SK-N-SH (cell line): ENCODE measurements around the gene ARHGEF11. TPM values are rescaled to one million over a fixed set of nuclear protein-coding genes. Genes with fewer than 3 reads are reported as not detected.

Experiments used
- CTCF ChIA-PET: fragments of 300-600, 350-600 bp; formaldehyde crosslinking; extraction: SDS; loops from one replicate; lab custom pipeline; 2021; lab: Yijun Ruan, JAX
- POLR2A ChIA-PET: fragments of 350-600 bp; sonication (Branson Sonifier 250); formaldehyde crosslinking; extraction: SDS; loops from one replicate; lab custom pipeline; 2020; ENCODE audit warnings: antibody characterized with exemption, inconsistent platforms; lab: Yijun Ruan, JAX
- DNase-seq: peaks from one replicate; pipeline ENCODE4 v3.0.0; 2012
- H2AFZ ChIP-seq: fragments of 200-600 bp; sonication (generic); 2 replicates; pipeline ENCODE4 v1.8.1; 2016; ENCODE audit warnings: antibody characterized with exemption, mild to moderate bottlenecking, low read depth
- H3F3A ChIP-seq: fragments of 200-600 bp; sonication (generic); replicated peaks from 2 replicates; pipeline ENCODE3; 2016; ENCODE audit warnings: antibody characterized with exemption, mild to moderate bottlenecking; ENCODE audit not compliant: insufficient read depth
- H3K27ac ChIP-seq, 2 experiments: fragments of 200-500 bp in 1 of 2; fragments of 200-600 bp in 1 of 2; sonication (Bioruptor generic) in 1 of 2; sonication (generic), shearing (Covaris generic) in 1 of 2; 2 replicates each; pipeline versions ENCODE4 v1.5.1 to v1.6.1; 2014 to 2016; ENCODE audit warnings: low read depth in 2 of 2, inconsistent platforms in 1 of 2, low read length in 1 of 2, mild to moderate bottlenecking in 1 of 2, mixed read lengths in 1 of 2
- H3K27me3 ChIP-seq: fragments of 200-600 bp; sonication (generic), shearing (Covaris generic); 2 replicates; pipeline ENCODE4 v1.6.1; 2016; ENCODE audit warnings: mixed run types; ENCODE audit not compliant: insufficient read depth
- H3K36me3 ChIP-seq, 2 experiments: fragments of 200-500 bp in 1 of 2; fragments of 200-600 bp in 1 of 2; sonication (Bioruptor generic) in 1 of 2; sonication (generic) in 1 of 2; replicated peaks in 1 of 2; 2 replicates each; pipeline versions ENCODE3 to v1.5.1; 2014 to 2016; ENCODE audit warnings: low read length in 1 of 2, mild to moderate bottlenecking in 1 of 2; ENCODE audit not compliant: insufficient read depth in 2 of 2, control insufficient read depth in 1 of 2
- H3K4me1 ChIP-seq, 2 experiments: fragments of 200-500 bp in 1 of 2; fragments of 200-600 bp in 1 of 2; sonication (Bioruptor generic) in 1 of 2; sonication (generic), shearing (Covaris generic) in 1 of 2; 2 replicates each; pipeline versions ENCODE4 v1.5.1 to v1.6.1; 2014 to 2016; ENCODE audit warnings: low read depth in 1 of 2, low read length in 1 of 2, mixed run types in 1 of 2; ENCODE audit not compliant: insufficient read depth in 2 of 2, control insufficient read depth in 1 of 2
- H3K4me2 ChIP-seq: fragments of 200-600 bp; sonication (generic), shearing (Covaris generic); 2 replicates; pipeline ENCODE4 v1.6.1; 2017; ENCODE audit warnings: mixed run types
- H3K4me3 ChIP-seq, 2 experiments: fragments of 200-500 bp in 1 of 2; fragments of 200-600 bp in 1 of 2; sonication (Bioruptor generic) in 1 of 2; sonication (generic), shearing (Covaris generic) in 1 of 2; 2 replicates each; pipeline versions ENCODE4 v1.5.1 to v1.8.1; 2014 to 2016; ENCODE audit warnings: low read depth in 2 of 2, inconsistent platforms in 1 of 2, low read length in 1 of 2, mild to moderate bottlenecking in 1 of 2, mixed read lengths in 1 of 2, moderate library complexity in 1 of 2
- H3K79me2 ChIP-seq: fragments of 200-600 bp; sonication (generic); 2 replicates; pipeline ENCODE4 v1.8.1; 2017; ENCODE audit warnings: mild to moderate bottlenecking; ENCODE audit not compliant: insufficient read depth
- H3K9ac ChIP-seq: fragments of 200-600 bp; sonication (generic); 2 replicates; pipeline ENCODE4 v1.6.1; 2017; ENCODE audit warnings: mixed run types
- H3K9me2 ChIP-seq: fragments of 200-600 bp; sonication (generic); 2 replicates; pipeline ENCODE4 v1.6.1; 2017; ENCODE audit warnings: mixed run types
- H3K9me3 ChIP-seq: fragments of 200-600 bp; sonication (generic); 2 replicates; pipeline ENCODE4 v1.6.1; 2017; ENCODE audit warnings: mixed run types, mild to moderate bottlenecking, moderate library complexity
- H4K20me1 ChIP-seq: fragments of 200-600 bp; sonication (generic); 2 replicates; pipeline ENCODE4 v1.6.1; 2017; ENCODE audit warnings: mild to moderate bottlenecking, mixed run types; ENCODE audit not compliant: insufficient read depth
- CTCF ChIP-seq: fragments of 200-600 bp; sonication (generic); IDR thresholded peaks from 2 replicates; pipeline ENCODE4 v1.6.1; 2017; ENCODE audit warnings: antibody characterized with exemption, mild to moderate bottlenecking, moderate library complexity
- ELF1 ChIP-seq: IDR thresholded peaks from 2 replicates; pipeline ENCODE4 v1.4.0; 2012
- EP300 ChIP-seq, 2 experiments: IDR thresholded peaks; 2 replicates each; pipeline versions ENCODE4 v1.4.0 to v1.6.1; 2012; ENCODE audit warnings: borderline replicate concordance in 1 of 2, low read depth in 1 of 2, low read length in 1 of 2
- EZH2phosphoT487 ChIP-seq: fragments of 200-600 bp; sonication (generic); IDR thresholded peaks from 2 replicates; pipeline ENCODE4 v1.6.1; 2017; ENCODE audit warnings: low read depth, mixed run types, mild to moderate bottlenecking, antibody characterized with exemption, moderate library complexity, borderline replicate concordance
- FOSL2 ChIP-seq: IDR thresholded peaks from 2 replicates; pipeline ENCODE4 v1.4.0; 2012; ENCODE audit warnings: low read depth, mild to moderate bottlenecking, moderate library complexity, borderline replicate concordance
- FOXM1 ChIP-seq: IDR thresholded peaks from 2 replicates; pipeline ENCODE4 v1.4.0; 2012; ENCODE audit warnings: low read depth, mild to moderate bottlenecking
- GATA2 ChIP-seq: sonication (generic); formaldehyde crosslinking; IDR thresholded peaks from 2 replicates; pipeline ENCODE4 v1.5.0; 2020; ENCODE audit warnings: mild to moderate bottlenecking, missing genetic modification reagents
- SMC3 ChIP-seq: IDR thresholded peaks from 2 replicates; pipeline ENCODE4 v1.6.1; 2012; ENCODE audit warnings: low read depth, low read length, improper control_type of control experiment
- TCF12 ChIP-seq: IDR thresholded peaks from 2 replicates; pipeline ENCODE4 v1.4.0; 2012
- TEAD4 ChIP-seq: IDR thresholded peaks from 2 replicates; pipeline ENCODE4 v1.4.0; 2012; ENCODE audit warnings: mild to moderate bottlenecking, borderline replicate concordance; ENCODE audit not compliant: insufficient read depth
- USF1 ChIP-seq: IDR thresholded peaks from 2 replicates; pipeline ENCODE4 v1.4.0; 2012; ENCODE audit warnings: low read depth, borderline replicate concordance
- ZBTB33 ChIP-seq: IDR thresholded peaks from 2 replicates; pipeline ENCODE4 v1.4.0; 2012; ENCODE audit warnings: low read depth, borderline replicate concordance
- WGBS: methylation state at CpG from one replicate; pipeline ENCODE4 v1.1.6; 2017; ENCODE audit warnings: low lambda C conversion rate; 5-methylcytosine and 5-hydroxymethylcytosine counted together
- polyA plus RNA-seq, 3 experiments: library from polyadenylated mRNA; depleted of rRNA; stranded (reverse); fragments of >200 nt; gene quantifications; 2 replicates each; pipeline ENCODE4 v1.2.3, GENCODE V29; 2012

Gene ARHGEF11
- polyA plus RNA-seq, 1 of the 3 experiments (the other 2 are of a cell fraction), result 19.0 TPM

- H3K27me3 ChIP-seq, result no peaks in the 10 kb centered on the region
- H3K4me2 ChIP-seq, result no peak overlapping the region
- H2AFZ ChIP-seq, result no peak overlapping the region
- peaks cover 0 to 7% of the 10 kb centered on the region in 2 experiments for H3K36me3 ChIP-seq
- no peak for TF ChIP-seq USF1
- TF ChIP-seq EZH2phosphoT487, result no peak
- TF ChIP-seq CTCF, result no peak
- TF ChIP-seq EP300 (IDR thresholded peaks at IDR 0.05; ENCODE audit: borderline replicate concordance in 1 of 2, low read depth in 1 of 2, low read length in 1 of 2), result no peak
- no peak for TF ChIP-seq SMC3
- no peak for TF ChIP-seq ELF1
- no peak for TF ChIP-seq TCF12
- TF ChIP-seq GATA2 (CRISPR knock-in tag), result no peak
- TF ChIP-seq FOXM1, result no peak
- TF ChIP-seq TEAD4, result no peak
- TF ChIP-seq FOSL2, result no peak
- TF ChIP-seq ZBTB33, result no peak
- H3K4me1 ChIP-seq, result peaks cover 5 to 23% of the 10 kb centered on the region in 2 experiments; a peak in 2 of 4 replicates
- H3K9ac ChIP-seq, result no peak overlapping the region
- H3K9me2 ChIP-seq, result no peaks in the 10 kb centered on the region
- no peaks in the 10 kb centered on the region for H3K9me3 ChIP-seq
- WGBS, result 96% methylated on average over 6 of the region's 6 CpGs
- H3F3A ChIP-seq, result peaks cover 15% of the 10 kb centered on the region
- no peak overlapping the region for H3K27ac ChIP-seq
- H3K79me2 ChIP-seq, result no peaks in the 10 kb centered on the region
- H4K20me1 ChIP-seq, result no peaks in the 10 kb centered on the region
- ChIA-PET CTCF (interaction anchor here (1.0 to 12.9 kb wide), 10 partner anchors 8 to 239 kb away, joined by 3 to 308 read pairs (median 65); partner anchors contain the start of genes INSRR, NTRK1 and PEAR1), POLR2A (interaction anchor here (0.6 kb wide), 1 partner anchor 63 kb away, joined by 3 read pairs; no protein-coding TSS in a partner anchor)
- no peak overlapping the region for H3K4me3 ChIP-seq
- no peak for DNase-seq
These were observed 115.8 kb downstream of the ARHGEF11 start for GRCh38 chr1:156929596-156930238.
